ENCODE measurements around the gene ABI1. TPM values are rescaled to one million over a fixed set of nuclear protein-coding genes. Genes with fewer than 3 reads are reported as not detected.

ABI1 gene
- total RNA-seq, 2 experiments from 2014 or later: 62.4 to 76.9 TPM

- POLR2A ChIA-PET: interaction anchor here (1.4 kb wide), 1 partner anchor 12 kb away, joined by 3 read pairs; no protein-coding TSS in a partner anchor
- no peaks in the 10 kb centered on the region for H4K20me1 ChIP-seq (ENCODE audit: insufficient read depth, low read length)
- peaks cover 52% of the 10 kb centered on the region for H3K79me2 ChIP-seq (ENCODE audit: insufficient read depth, low read depth, low read length)
- H3K4me2 ChIP-seq (ENCODE audit: low read length): no peak overlapping the region
- BruUV-seq (replicated peaks): no TSS peak
- peaks cover 79% of the 10 kb centered on the region for H3K36me3 ChIP-seq (ENCODE audit: insufficient read depth, low read length)
- H3K4me1 ChIP-seq (ENCODE audit: insufficient read depth, low read length, poor library complexity, severe bottlenecking): peaks cover 6% of the 10 kb centered on the region
- CTCF ChIA-PET (ENCODE audit: unreplicated experiment): no interaction called here
- no peak overlapping the region for H2AFZ ChIP-seq (ENCODE audit: low read length)
- no peak overlapping the region for H3K4me3 ChIP-seq (ENCODE audit: low read depth, low read length, poor library complexity, severe bottlenecking)
- intact Hi-C loops (cut with micrococcal nuclease; ENCODE audit: unreplicated experiment): no loop called here
- no peak for TF ChIP-seq EZH2phosphoT487 (IDR thresholded peaks at IDR 0.05; ENCODE audit: borderline replicate concordance, low read depth, low read length)
- no peak for TF ChIP-seq CTCF (conservative IDR thresholded peaks at IDR 0.05; ENCODE audit: low read length)
- no peaks in the 10 kb centered on the region for H3K9me2 ChIP-seq (ENCODE audit: insufficient read depth, low read length)
- H3K27ac ChIP-seq (ENCODE audit: low read depth, low read length, poor library complexity, severe bottlenecking): no peak overlapping the region
- DNase-seq (ENCODE audit: low spot score): no peak
- H3K9me3 ChIP-seq (ENCODE audit: low read length): no peaks in the 10 kb centered on the region
These were observed 157.7 kb downstream of the ABI1 start for GRCh38 chr10:26703096-26703495.

- peaks cover 14% of the 10 kb centered on the region for H3K4me1 ChIP-seq (ENCODE audit: insufficient read depth, low read length, poor library complexity, severe bottlenecking)
- H3K4me3 ChIP-seq (ENCODE audit: low read depth, low read length, poor library complexity, severe bottlenecking): no peak overlapping the region
- no peaks in the 10 kb centered on the region for H4K20me1 ChIP-seq (ENCODE audit: insufficient read depth, low read length)
- H3K36me3 ChIP-seq (ENCODE audit: insufficient read depth, low read length): peaks cover 58% of the 10 kb centered on the region
- no peak overlapping the region for H3K4me2 ChIP-seq (ENCODE audit: low read length)
- no peaks in the 10 kb centered on the region for H3K9me2 ChIP-seq (ENCODE audit: insufficient read depth, low read length)
- ChIA-PET CTCF (ENCODE audit: unreplicated experiment) (no interaction called here), POLR2A (interaction anchor here (1.0 kb wide), 1 partner anchor 23 kb away, joined by 3 read pairs; no protein-coding TSS in a partner anchor)
- no peak for TF ChIP-seq EZH2phosphoT487 (IDR thresholded peaks at IDR 0.05; ENCODE audit: borderline replicate concordance, low read depth, low read length)
- no peak for TF ChIP-seq CTCF (conservative IDR thresholded peaks at IDR 0.05; ENCODE audit: low read length)
- H2AFZ ChIP-seq (ENCODE audit: low read length): no peak overlapping the region
- H3K79me2 ChIP-seq (ENCODE audit: insufficient read depth, low read depth, low read length): peaks cover 56% of the 10 kb centered on the region
- DNase-seq (ENCODE audit: low spot score): no peak
- H3K9me3 ChIP-seq (ENCODE audit: low read length): no peaks in the 10 kb centered on the region
- BruUV-seq (replicated peaks): TSS peak; percentile 11
- intact Hi-C loops (cut with micrococcal nuclease; ENCODE audit: unreplicated experiment): no loop called here
- H3K27ac ChIP-seq (ENCODE audit: low read depth, low read length, poor library complexity, severe bottlenecking): no peak overlapping the region
These were observed 159.7 kb downstream of the ABI1 start for GRCh38 chr10:26700884-26701630.

- no peaks in the 10 kb centered on the region for H3K9me3 ChIP-seq (ENCODE audit: low read length)
- ChIA-PET POLR2A (interaction anchor here (0.7 kb wide), 2 partner anchors 220 to 544 kb away, joined by 4 read pairs; no protein-coding TSS in a partner anchor), CTCF (ENCODE audit: unreplicated experiment) (no interaction called here)
- BruUV-seq (replicated peaks): no TSS peak
- H2AFZ ChIP-seq (ENCODE audit: low read length): no peak overlapping the region
- H3K4me3 ChIP-seq (ENCODE audit: low read depth, low read length, poor library complexity, severe bottlenecking): peak overlapping the region; percentile 12
- H3K27ac ChIP-seq (ENCODE audit: low read depth, low read length, poor library complexity, severe bottlenecking): no peak overlapping the region
- peaks cover 45% of the 10 kb centered on the region for H3K36me3 ChIP-seq (ENCODE audit: insufficient read depth, low read length)
- TF ChIP-seq CTCF (conservative IDR thresholded peaks at IDR 0.05; ENCODE audit: low read length) (no peak), EZH2phosphoT487 (IDR thresholded peaks at IDR 0.05; ENCODE audit: borderline replicate concordance, low read depth, low read length) (no peak)
- peaks cover 14% of the 10 kb centered on the region for H3K4me1 ChIP-seq (ENCODE audit: insufficient read depth, low read length, poor library complexity, severe bottlenecking)
- intact Hi-C loops (cut with micrococcal nuclease; ENCODE audit: unreplicated experiment): loop anchor here (10.0 kb wide), 1 partner anchor 455 kb away; the partner anchor contains the start of genes MASTL and YME1L1
- H4K20me1 ChIP-seq (ENCODE audit: insufficient read depth, low read length): no peaks in the 10 kb centered on the region
- peaks cover 56% of the 10 kb centered on the region for H3K79me2 ChIP-seq (ENCODE audit: insufficient read depth, low read depth, low read length)
- no peak for DNase-seq (ENCODE audit: low spot score)
- no peak overlapping the region for H3K4me2 ChIP-seq (ENCODE audit: low read length)
- H3K9me2 ChIP-seq (ENCODE audit: insufficient read depth, low read length): no peaks in the 10 kb centered on the region
These were observed 161.1 kb downstream of the ABI1 start for GRCh38 chr10:26699631-26700030.

Measured in OCI-LY7 (cell line).